ENCODE results near the gene ADI1. TPM values are rescaled to one million over a fixed set of nuclear protein-coding genes. Genes with fewer than 3 reads are reported as not detected.

The ADI1 gene
- total RNA-seq (2014; rRNA removed; shearing (Covaris generic)), result 41.9 and 45.1 TPM in 2 replicates

GRCh38 chr2:3519255-3520205 lies at the start of gene ADI1:
ADI1 (minus strand) TSS chr2:3519531; CDS start chr2:3519487, 44 bp downstream.

GRCh38 chr2:3558205-3559014 lies 39.1 kb upstream of the ADI1 start, which contains the start of gene RNASEH1:
RNASEH1 (minus strand) TSS chr2:3558333; CDS start chr2:3558260, 73 bp downstream.

Other genes with a start within 250 kb of the ADI1 start
- gene EIPR1, start 141.7 kb downstream of the ADI1 start, total RNA-seq (2014; rRNA removed; shearing (Covaris generic)), result 70.4 and 77.9 TPM in 2 replicates
- gene TRAPPC12, start 139.8 kb downstream of the ADI1 start, total RNA-seq (2014; rRNA removed; shearing (Covaris generic)), result 76.9 and 78.5 TPM in 2 replicates
- 55.5 and 63.5 TPM in 2 replicates for gene RNASEH1, start 38.8 kb upstream of the ADI1 start, total RNA-seq (2014; rRNA removed; shearing (Covaris generic))
- 2,479 and 3,095 TPM in 2 replicates for gene RPS7, start 55.7 kb upstream of the ADI1 start, total RNA-seq (2014; rRNA removed; shearing (Covaris generic))
- not detected in 2 replicates for gene COLEC11, start 75.6 kb upstream of the ADI1 start, total RNA-seq (2014; rRNA removed; shearing (Covaris generic))
- gene ALLC, start 138.7 kb upstream of the ADI1 start, total RNA-seq (2014; rRNA removed; shearing (Covaris generic)), result 0.41 TPM in 1 of 2 replicates, not detected in the other
- not detected in 2 replicates for gene DCDC2C, start 184.0 kb upstream of the ADI1 start, total RNA-seq (2014; rRNA removed; shearing (Covaris generic))

Measured in A375 (cell line).